HEK293T (cell line): ENCODE measurements around the gene MYOG.

Source experiments
- BHLHE40 ChIP-seq: fragments of 450-650 bp; IDR thresholded peaks from 2 replicates; pipeline ENCODE4 v1.6.1; 2016; ENCODE audit warnings: mild to moderate bottlenecking, moderate library complexity, borderline replicate concordance
- CTBP1 ChIP-seq: fragments of 450-650 bp; IDR thresholded peaks from 2 replicates; pipeline ENCODE4 v1.6.1; 2016; ENCODE audit warnings: borderline replicate concordance
- ELF4 ChIP-seq: fragments of 450-650 bp; IDR thresholded peaks from 2 replicates; pipeline ENCODE4 v1.6.1; 2017; ENCODE audit warnings: antibody characterized with exemption
- FOXA1 ChIP-seq: fragments of 450-650 bp; IDR thresholded peaks from 2 replicates; pipeline ENCODE4 v1.6.1; 2016; ENCODE audit warnings: mild to moderate bottlenecking
- FOXK2 ChIP-seq: fragments of 450-650 bp; IDR thresholded peaks from 2 replicates; pipeline ENCODE4 v1.6.1; 2016; ENCODE audit warnings: mild to moderate bottlenecking
- FOXM1 ChIP-seq: fragments of 450-650 bp; IDR thresholded peaks from 2 replicates; pipeline ENCODE4 v1.6.1; 2017; ENCODE audit warnings: mild to moderate bottlenecking, borderline replicate concordance
- HDGF ChIP-seq: fragments of 450-650 bp; IDR thresholded peaks from 2 replicates; pipeline ENCODE4 v1.6.1; 2017; ENCODE audit warnings: antibody characterized with exemption, borderline replicate concordance
- LEF1 ChIP-seq: fragments of 450-650 bp; IDR thresholded peaks from 2 replicates; pipeline ENCODE4 v1.6.1; 2017; ENCODE audit warnings: mild to moderate bottlenecking, borderline replicate concordance
- NFRKB ChIP-seq: fragments of 450-650 bp; IDR thresholded peaks from 2 replicates; pipeline ENCODE4 v1.6.1; 2016; ENCODE audit warnings: mild to moderate bottlenecking, moderate library complexity
- SP1 ChIP-seq: fragments of 450-650 bp; IDR thresholded peaks from 2 replicates; pipeline ENCODE4 v1.6.1; 2017
- SUZ12 ChIP-seq: fragments of 450-650 bp; IDR thresholded peaks from 2 replicates; pipeline ENCODE4 v1.6.1; 2016; ENCODE audit warnings: mild to moderate bottlenecking
- TARDBP ChIP-seq: fragments of 450-650 bp; IDR thresholded peaks from 2 replicates; pipeline ENCODE4 v1.6.1; 2016
- ZNF384 ChIP-seq: fragments of 450-650 bp; IDR thresholded peaks from 2 replicates; pipeline ENCODE4 v1.6.1; 2016
- TF ChIP-seq, protein P1 (sequence below): fragments of 450-650 bp; IDR thresholded peaks from 2 replicates; pipeline ENCODE4 v1.6.1; 2016

DNA sequence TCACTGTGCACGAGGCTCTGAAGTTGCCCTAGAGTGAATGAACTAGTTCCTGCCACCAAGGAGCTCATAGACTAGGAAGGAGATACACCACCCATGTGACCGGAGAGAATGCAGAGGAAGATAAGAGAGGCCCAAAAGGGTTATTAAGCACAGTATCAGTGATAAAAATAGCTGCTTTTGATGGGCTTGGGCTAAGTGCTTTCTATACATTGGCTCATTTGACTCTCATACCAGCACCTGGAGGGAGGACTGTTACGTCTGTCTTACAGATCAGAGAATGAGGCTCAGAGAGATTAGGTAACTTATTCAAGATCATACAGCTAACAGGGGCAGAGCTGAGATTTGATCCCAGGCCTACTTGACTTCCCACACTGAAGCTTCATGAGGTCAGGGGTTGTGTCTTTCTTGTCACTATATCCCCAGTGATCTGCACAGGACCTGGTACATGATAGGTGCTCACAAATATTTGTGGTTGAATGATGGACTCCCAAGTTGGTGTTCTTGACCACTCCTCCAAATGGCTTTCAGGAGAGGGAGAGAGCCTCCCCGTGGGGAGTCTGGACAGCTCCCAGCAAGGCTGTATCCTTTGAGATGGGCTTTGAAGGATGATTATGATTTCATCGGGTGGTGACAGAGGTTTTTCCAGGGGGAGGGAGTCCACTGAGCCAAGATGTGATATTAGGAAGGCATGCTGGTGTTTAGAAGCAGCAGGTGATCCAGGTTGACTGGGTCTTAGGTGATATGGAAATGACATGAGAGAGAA, 45.1 kb downstream of the MYOG start:
- TF ChIP-seq SUZ12 (no peak), SP1 (no peak), BHLHE40 (no peak), LEF1 (no peak), HDGF (no peak), FOXM1 (no peak), FOXK2 (no peak), FOXA1 (no peak), TARDBP (no peak), ZNF384 (no peak), ELF4 (no peak), CTBP1 (no peak), NFRKB (no peak)
- TF ChIP-seq, protein P1, sequence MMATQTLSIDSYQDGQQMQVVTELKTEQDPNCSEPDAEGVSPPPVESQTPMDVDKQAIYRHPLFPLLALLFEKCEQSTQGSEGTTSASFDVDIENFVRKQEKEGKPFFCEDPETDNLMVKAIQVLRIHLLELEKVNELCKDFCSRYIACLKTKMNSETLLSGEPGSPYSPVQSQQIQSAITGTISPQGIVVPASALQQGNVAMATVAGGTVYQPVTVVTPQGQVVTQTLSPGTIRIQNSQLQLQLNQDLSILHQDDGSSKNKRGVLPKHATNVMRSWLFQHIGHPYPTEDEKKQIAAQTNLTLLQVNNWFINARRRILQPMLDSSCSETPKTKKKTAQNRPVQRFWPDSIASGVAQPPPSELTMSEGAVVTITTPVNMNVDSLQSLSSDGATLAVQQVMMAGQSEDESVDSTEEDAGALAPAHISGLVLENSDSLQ = no peak
